Keratinocyte (primary cell): ENCODE data around the gene CASTOR2. TPM values are rescaled to one million over a fixed set of nuclear protein-coding genes. Genes with fewer than 3 reads are reported as not detected.

ENCODE experiments used
- DNase-seq: peaks from one replicate; pipeline ENCODE4 v3.0.0-alpha.2; 2011; ENCODE audit warnings: low read depth, missing footprints, low spot score
- FAIRE-seq: peaks from 2 replicates; lab custom pipeline; 2011; peaks lifted over from hg19 to GRCh38; lab: Jason Lieb, UNC
- H2AFZ ChIP-seq: 2 replicates; pipeline ENCODE4 v1.6.0; 2012; ENCODE audit warnings: low read length, control low read depth, inconsistent platforms; ENCODE audit not compliant: control insufficient read depth
- H3K27ac ChIP-seq: 2 replicates; pipeline ENCODE4 v1.5.1; 2011; ENCODE audit warnings: low read length; ENCODE audit not compliant: control insufficient read depth, insufficient read depth
- H3K27me3 ChIP-seq: 3 replicates; pipeline ENCODE4 v1.6.0; 2011; ENCODE audit warnings: low read length; ENCODE audit not compliant: control insufficient read depth, insufficient read depth; ENCODE audit errors: extremely low read depth
- H3K36me3 ChIP-seq, 2 experiments: 2 replicates in 1 of 2; 3 replicates in 1 of 2; pipeline ENCODE4 v1.5.1; 2011; ENCODE audit warnings: low read length in 2 of 2, mild to moderate bottlenecking in 1 of 2; ENCODE audit not compliant: control insufficient read depth in 2 of 2, insufficient read depth in 2 of 2; ENCODE audit errors: extremely low read depth in 1 of 2
- H3K4me1 ChIP-seq: 3 replicates; pipeline ENCODE4 v1.5.1; 2011; ENCODE audit warnings: low read length; ENCODE audit not compliant: control insufficient read depth, insufficient read depth; ENCODE audit errors: extremely low read depth
- H3K4me2 ChIP-seq: 3 replicates; pipeline ENCODE4 v1.6.0; 2011; ENCODE audit warnings: low read depth, low read length; ENCODE audit not compliant: control insufficient read depth, insufficient read depth; ENCODE audit errors: extremely low read depth
- H3K4me3 ChIP-seq, 3 experiments: fragments of 200-600 bp in 1 of 3; sonication (generic) in 1 of 3; 2 replicates in 2 of 3; 3 replicates in 1 of 3; pipeline ENCODE4 v1.5.1; 2011 to 2016; ENCODE audit warnings: low read length in 3 of 3, mild to moderate bottlenecking in 3 of 3, control low read depth in 2 of 3, inconsistent platforms in 1 of 3, low read depth in 1 of 3, mixed read lengths in 1 of 3, mixed run types in 1 of 3, moderate library complexity in 1 of 3; ENCODE audit not compliant: control insufficient read depth in 2 of 3, insufficient read depth in 2 of 3; ENCODE audit errors: extremely low read depth in 1 of 3
- H3K79me2 ChIP-seq: 2 replicates; pipeline ENCODE4 v1.6.0; 2012; ENCODE audit warnings: low read length; ENCODE audit not compliant: control insufficient read depth, insufficient read depth
- H3K9ac ChIP-seq: 3 replicates; pipeline ENCODE4 v1.6.0; 2011; ENCODE audit warnings: low read length; ENCODE audit not compliant: control insufficient read depth, insufficient read depth; ENCODE audit errors: extremely low read depth
- H3K9me1 ChIP-seq: 3 replicates; pipeline ENCODE4 v1.6.0; 2011; ENCODE audit warnings: low read length; ENCODE audit not compliant: control insufficient read depth, insufficient read depth; ENCODE audit errors: extremely low read depth
- H3K9me3 ChIP-seq: 2 replicates; pipeline ENCODE4 v1.5.1; 2012; ENCODE audit warnings: low read depth, low read length; ENCODE audit not compliant: control insufficient read depth
- H4K20me1 ChIP-seq: 3 replicates; pipeline ENCODE4 v1.6.0; 2011; ENCODE audit warnings: low read length; ENCODE audit not compliant: control insufficient read depth, insufficient read depth; ENCODE audit errors: extremely low read depth
- CTCF ChIP-seq, 3 experiments: IDR thresholded peaks in 1 of 3; conservative IDR thresholded peaks in 1 of 3; optimal IDR thresholded peaks in 1 of 3; 2 replicates in 2 of 3; 3 replicates in 1 of 3; pipeline versions ENCODE3 to v1.5.1; 2011; ENCODE audit warnings: low read length in 3 of 3, mild to moderate bottlenecking in 3 of 3, moderate library complexity in 2 of 3, control low read depth in 1 of 3, inconsistent platforms in 1 of 3; ENCODE audit not compliant: insufficient read depth in 2 of 3; ENCODE audit errors: extremely low read depth in 1 of 3
- EZH2 ChIP-seq: IDR thresholded peaks from one replicate; pipeline ENCODE4 v1.6.1; 2012; ENCODE audit warnings: inconsistent platforms, mild to moderate bottlenecking, low read length, moderate library complexity
- dilution Hi-C: fragments of 300-500 bp; cut with MboI; formaldehyde crosslinking; loops from one replicate; pipeline ENCODE4 v1.7.0; 2020; ENCODE audit warnings: low sequenced_read_pairs; ENCODE audit not compliant: extremely low pct_ligation_motif_present
- polyA plus RNA-seq, 5 experiments: library from polyadenylated mRNA; depleted of rRNA in 3 of 5; stranded (reverse) in 3 of 5; stranded (forward) in 1 of 5; unstranded in 1 of 5; fragments of >200 nt; gene quantifications; 1 replicate in 1 of 5; 2 replicates in 3 of 5; 3 replicates in 1 of 5; pipeline versions ENCODE4 v1.2.1 to v1.2.3, GENCODE V29; 2011 to 2012; ENCODE audit warnings: missing spikeins in 2 of 5, low read depth in 1 of 5, low replicate concordance in 1 of 5

CASTOR2 gene
- polyA plus RNA-seq, 1 donor (not counting 4 experiments of a cell fraction or from before 2014, with no cell fraction given): 0.75 TPM

DNA sequence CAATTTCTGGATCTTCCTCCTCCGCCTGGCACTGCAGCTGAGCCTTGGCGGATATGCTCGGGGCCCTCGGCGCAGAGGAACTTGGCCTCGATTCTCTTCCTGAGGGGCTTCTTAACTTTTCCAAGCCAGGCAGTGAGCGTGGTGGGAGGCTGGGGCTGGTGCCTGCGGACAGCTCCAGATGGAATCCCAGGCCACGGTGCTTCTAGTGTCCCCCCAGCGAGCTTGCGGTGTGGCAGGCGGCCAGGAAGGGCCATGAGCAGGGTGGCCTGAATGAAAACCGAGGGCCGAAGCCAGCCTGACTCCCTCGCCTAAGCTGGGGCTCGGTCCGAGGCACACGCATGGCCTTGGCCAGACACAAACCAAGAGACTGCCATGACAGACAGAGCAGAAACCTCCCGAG is 77.8 kb downstream of the CASTOR2 start:
- Histone ChIP-seq H3K79me2 (no peaks in the 10 kb centered on the region), H3K4me1 (peaks cover 13% of the 10 kb centered on the region), H3K27me3 (no peaks in the 10 kb centered on the region), H3K4me2 (no peak overlapping the region), H3K9ac (no peak overlapping the region), H3K36me3 (peaks cover 2 to 12% of the 10 kb centered on the region in 2 experiments), H4K20me1 (no peaks in the 10 kb centered on the region), H3K9me3 (no peaks in the 10 kb centered on the region), H3K9me1 (no peaks in the 10 kb centered on the region), H3K27ac (no peak overlapping the region), H2AFZ (no peak overlapping the region), H3K4me3 (no peak overlapping the region)
- DNase-seq: no peak
- dilution Hi-C loops: no loop called here
- TF ChIP-seq CTCF (optimal IDR thresholded peaks at IDR 0.05 in 1 of 3, IDR thresholded peaks at IDR 0.05 in 1 of 3, conservative IDR thresholded peaks at IDR 0.05 in 1 of 3; ENCODE audit: extremely low read depth in 1 of 3, insufficient read depth in 2 of 3, low read length in 3 of 3) (no peak), EZH2 (no peak)
- FAIRE-seq: no peak

- H4K20me1 ChIP-seq: no peaks in the 10 kb centered on the region
- H3K27ac ChIP-seq: no peak overlapping the region
- no peak overlapping the region for H3K4me2 ChIP-seq
- H2AFZ ChIP-seq: no peak overlapping the region
- DNase-seq (no peak), FAIRE-seq (no peak)
- no peak for TF ChIP-seq EZH2
- no peak for TF ChIP-seq CTCF (optimal IDR thresholded peaks at IDR 0.05 in 1 of 3, IDR thresholded peaks at IDR 0.05 in 1 of 3, conservative IDR thresholded peaks at IDR 0.05 in 1 of 3; ENCODE audit: extremely low read depth in 1 of 3, insufficient read depth in 2 of 3, low read length in 3 of 3)
- no peak overlapping the region for H3K9ac ChIP-seq
- no peaks in the 10 kb centered on the region for H3K27me3 ChIP-seq
- no peaks in the 10 kb centered on the region for H3K79me2 ChIP-seq
- H3K9me3 ChIP-seq: no peaks in the 10 kb centered on the region
- no peak overlapping the region for H3K4me3 ChIP-seq
- peaks cover 2 to 12% of the 10 kb centered on the region in 2 experiments for H3K36me3 ChIP-seq
- dilution Hi-C loops: no loop called here
- H3K9me1 ChIP-seq: no peaks in the 10 kb centered on the region
- peaks cover 13% of the 10 kb centered on the region for H3K4me1 ChIP-seq
These were observed 78.6 kb downstream of the CASTOR2 start for GRCh38 chr7:75042831-75043703.
